AG10803 (cell line): Measurements from ENCODE around the gene TGFB1I1.
"Not testable (repeated sequence)": the region's sequence is repeated elsewhere in the genome, so short reads cannot be mapped to it uniquely, and the experiment has no call there.

ENCODE experiments used
- DNase-seq: peaks from one replicate; pipeline ENCODE4 v3.0.0; 2010; ENCODE audit warnings: low read depth
- H3K4me3 ChIP-seq: 2 replicates; pipeline ENCODE4 v1.5.1; 2011; ENCODE audit warnings: mild to moderate bottlenecking, low read length, control low read depth
- CTCF ChIP-seq: conservative IDR thresholded peaks from 2 replicates; pipeline ENCODE4 v1.5.1; 2011; ENCODE audit warnings: mild to moderate bottlenecking, low read length, control low read depth, inconsistent platforms

TGFB1I1 gene

GRCh38 chr16:31501226-31501965 is 29.4 kb downstream of the TGFB1I1 start:
- no peak overlapping the region for H3K4me3 ChIP-seq
- no peak for DNase-seq
- TF ChIP-seq CTCF, result no peak

- no peak for TF ChIP-seq CTCF
- no peak overlapping the region for H3K4me3 ChIP-seq
- DNase-seq, result no peak
Observed at GRCh38 chr16:31501966-31502348, 30.0 kb downstream of the TGFB1I1 start.

GRCh38 chr16:31502981-31503380 is 31.0 kb downstream of the TGFB1I1 start:
- DNase-seq, result peak; percentile 61
- H3K4me3 ChIP-seq, result no peak overlapping the region
- TF ChIP-seq CTCF, result no peak

- not testable (repeated sequence) for DNase-seq, H3K4me3 ChIP-seq
Observed at GRCh38 chr16:31503555-31503954, 31.6 kb downstream of the TGFB1I1 start.

GRCh38 chr16:31504159-31504558 is 32.2 kb downstream of the TGFB1I1 start:
- no peak overlapping the region for H3K4me3 ChIP-seq
- no peak for TF ChIP-seq CTCF
- DNase-seq, result no peak

GRCh38 chr16:31505483-31505882 is 33.5 kb downstream of the TGFB1I1 start:
- TF ChIP-seq CTCF, result no peak

GRCh38 chr16:31507617-31507928 is 35.6 kb downstream of the TGFB1I1 start:
- DNase-seq, result no peak
- TF ChIP-seq CTCF, result no peak
- H3K4me3 ChIP-seq, result peak overlapping the region; percentile 97

More at GRCh38 chr16:31505483-31505882, 33.5 kb downstream of the TGFB1I1 start:
- DNase-seq, result no peak
- no peak overlapping the region for H3K4me3 ChIP-seq
